Stimulated activated CD4-positive, alpha-beta T cell treated with anti-CD3 and anti-CD28 coated beads, Interleukin-2, amount 100 ng/mL, for 48 hours (primary cell): ENCODE results near the gene ZNF48.

Source experiments
- DNase-seq, 2 donors: peaks; one replicate each; pipeline ENCODE4 v3.0.0-alpha.2; 2020

The ZNF48 gene

DNA sequence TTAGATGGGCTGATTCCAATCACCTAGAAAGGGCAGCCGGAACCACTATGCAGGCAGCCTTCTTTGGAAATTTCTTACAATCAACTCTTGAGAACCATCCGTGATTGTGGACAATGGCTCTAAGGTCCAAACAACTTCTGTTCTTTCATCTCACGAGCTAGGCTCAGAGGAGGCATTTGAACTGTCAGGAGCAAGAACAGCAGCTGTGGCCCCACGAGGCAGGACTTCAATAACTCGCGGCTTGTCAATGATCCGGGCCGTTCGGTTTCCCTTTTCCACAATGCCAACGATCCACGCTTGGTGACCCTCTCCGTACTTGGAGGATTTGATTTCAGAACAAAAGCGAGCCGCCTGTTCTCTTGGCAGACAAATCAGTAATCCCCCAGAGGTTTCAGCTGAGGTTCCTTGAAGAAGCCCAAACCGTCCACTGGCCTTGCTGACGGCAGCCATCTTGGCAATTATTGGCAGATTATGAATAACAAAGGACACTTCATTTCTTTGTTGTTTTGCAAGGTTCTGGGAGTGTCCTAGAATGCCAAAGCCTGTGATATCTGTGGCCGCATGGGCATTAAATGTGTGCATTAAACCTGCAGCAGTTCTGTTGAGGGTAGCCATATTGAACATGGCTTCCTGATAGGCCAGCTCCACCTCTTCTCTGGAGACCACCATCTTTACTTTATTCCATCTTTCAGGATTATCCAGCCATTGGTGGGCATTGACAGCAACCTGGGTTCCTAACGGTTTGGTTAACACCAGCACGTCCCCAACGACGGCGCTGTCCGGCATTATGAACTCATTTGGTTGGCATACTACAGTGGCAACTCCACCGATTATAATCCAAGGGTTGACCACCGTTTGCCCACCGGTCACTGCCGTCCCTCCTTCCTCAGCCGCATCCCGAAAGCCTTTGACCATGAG is 49.3 kb downstream of the ZNF48 start:
- no peak for DNase-seq

- no peak for DNase-seq
Observed at GRCh38 chr16:30445149-30445407, 49.9 kb downstream of the ZNF48 start.

- peak; percentile 95 to 98 for DNase-seq
Observed at GRCh38 chr16:30445408-30446202, 50.4 kb downstream of the ZNF48 start, which contains the start of gene SEPHS2. Gene SEPHS2 (minus strand): TSS chr16:30445874. CDS start chr16:30445727, 147 bp downstream.

DNA sequence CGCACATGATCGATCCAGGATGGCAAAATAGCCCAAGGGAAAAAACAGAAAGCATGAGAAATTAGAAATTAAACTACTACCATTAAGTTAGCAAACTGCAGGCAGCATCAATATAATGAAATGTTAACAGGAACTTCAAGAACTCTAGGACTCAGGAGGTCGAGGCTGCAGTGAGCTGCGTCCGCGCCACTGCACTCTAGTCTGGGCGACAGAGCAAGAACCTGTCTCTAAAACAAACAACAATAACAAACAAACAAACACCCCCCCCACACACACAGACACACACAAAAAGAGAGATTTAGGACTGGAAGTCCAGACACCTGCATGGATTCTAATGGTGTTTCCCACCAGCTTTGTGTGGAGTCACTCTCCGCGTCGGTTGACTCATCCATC is 51.0 kb downstream of the ZNF48 start:
- no peak for DNase-seq

DNA sequence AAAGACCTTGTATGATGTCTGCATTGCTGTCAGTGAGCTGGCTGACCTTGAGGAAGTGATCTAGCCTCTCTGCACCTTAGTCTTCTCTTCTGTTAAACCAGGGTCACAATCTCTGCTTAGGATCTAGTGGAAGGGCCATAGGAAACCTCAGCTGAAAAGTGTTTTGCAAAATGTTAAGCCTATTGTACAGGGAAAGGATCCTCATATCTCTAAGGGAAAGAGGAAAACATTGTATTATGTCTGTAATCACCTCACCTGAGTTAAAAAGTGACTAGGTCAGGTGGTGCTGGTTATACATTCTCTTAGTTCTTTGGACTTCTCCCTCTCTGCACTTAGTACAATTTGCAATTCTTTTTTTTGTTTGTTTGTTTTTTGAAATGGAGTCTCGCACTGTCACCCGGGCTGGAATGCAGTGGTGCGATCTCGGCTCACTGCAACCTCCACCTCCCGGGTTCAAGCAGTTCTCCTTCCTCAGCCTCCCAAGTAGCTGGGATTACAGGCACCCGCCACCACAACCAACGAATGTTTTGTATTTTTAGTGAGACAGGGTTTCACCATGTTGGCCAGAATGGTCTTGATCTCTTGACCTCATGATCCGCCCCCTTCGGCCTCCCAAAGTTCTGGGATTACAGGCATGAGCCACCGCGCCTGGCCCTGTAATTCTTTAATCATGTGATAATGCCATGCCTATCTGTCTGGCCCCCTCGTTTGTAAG is 52.4 kb downstream of the ZNF48 start:
- DNase-seq = no peak

DNA sequence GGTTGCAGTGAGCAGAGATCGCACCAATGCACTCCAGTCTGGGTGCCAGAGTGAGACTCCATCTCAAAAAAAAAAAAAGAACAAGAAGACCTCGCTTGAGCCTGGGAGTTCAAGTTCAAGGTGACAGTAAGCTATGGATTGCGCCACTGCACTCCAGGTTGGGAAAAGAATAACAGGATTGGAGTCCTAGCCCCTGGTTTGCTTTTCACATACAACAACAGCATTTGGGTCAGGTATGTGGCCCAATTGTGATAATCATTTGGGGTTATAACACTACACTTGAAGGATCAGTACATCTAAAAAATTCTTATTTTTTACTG is 53.9 kb downstream of the ZNF48 start:
- DNase-seq = no peak
